Common myeloid progenitor, CD34-positive (primary cell): ENCODE measurements around the gene AP3D1.
A peak's percentile ranks its signal among the peaks of the same experiment; 100 is the strongest.

Source experiments
- CTCF ChIA-PET: fragments of 350-600 bp; sonication (Branson Sonifier 250); formaldehyde crosslinking; loops from one replicate; lab custom pipeline; 2021; ENCODE audit warnings: antibody characterized with exemption; lab: Charles Lee
- POLR2A ChIA-PET: fragments of 350-600 bp; sonication (Branson Sonifier 250); formaldehyde crosslinking; loops from one replicate; lab custom pipeline; 2021; ENCODE audit warnings: antibody characterized with exemption; lab: Charles Lee
- DNase-seq, 3 donors: peaks; one replicate each; pipeline versions ENCODE4 v3.0.0 to v3.0.0-alpha.2; 2013
- H3K27ac ChIP-seq, 2 experiments: 1 replicate in 1 of 2; 2 replicates in 1 of 2; pipeline ENCODE4 v1.7.0; 2013; ENCODE audit warnings: inconsistent platforms in 2 of 2, low read length in 2 of 2, mild to moderate bottlenecking in 2 of 2, low read depth in 1 of 2, moderate library complexity in 1 of 2; ENCODE audit not compliant: severe bottlenecking in 2 of 2, insufficient read depth in 1 of 2, poor library complexity in 1 of 2
- H3K27me3 ChIP-seq, 5 experiments: replicated peaks in 2 of 5; 1 replicate in 3 of 5; 2 replicates in 2 of 5; pipeline versions ENCODE4 v1.6.1 to v1.7.0; 2013; ENCODE audit warnings: low read length in 4 of 5, mild to moderate bottlenecking in 2 of 5, moderate library complexity in 2 of 5, inconsistent platforms in 1 of 5; ENCODE audit not compliant: insufficient read depth in 5 of 5, control insufficient read depth in 4 of 5
- H3K36me3 ChIP-seq, 4 experiments: 1 replicate in 2 of 4; 2 replicates in 2 of 4; pipeline versions ENCODE4 v1.6.1 to v1.7.0; 2013; ENCODE audit warnings: low read length in 3 of 4, control low read depth in 1 of 4, mild to moderate bottlenecking in 1 of 4; ENCODE audit not compliant: control insufficient read depth in 4 of 4, insufficient read depth in 4 of 4
- H3K4me1 ChIP-seq, 4 experiments: 1 replicate in 3 of 4; 2 replicates in 1 of 4; pipeline versions ENCODE4 v1.6.1 to v1.7.1; 2013; ENCODE audit warnings: low read length in 3 of 4, mild to moderate bottlenecking in 3 of 4, control low read depth in 1 of 4, inconsistent platforms in 1 of 4, moderate library complexity in 1 of 4; ENCODE audit not compliant: control insufficient read depth in 4 of 4, insufficient read depth in 4 of 4; ENCODE audit errors: control extremely low read depth in 1 of 4
- H3K4me3 ChIP-seq, 7 experiments: 1 replicate in 4 of 7; 2 replicates in 3 of 7; pipeline versions ENCODE4 v1.5.1 to v1.7.0; 2013; ENCODE audit warnings: mild to moderate bottlenecking in 7 of 7, low read length in 6 of 7, moderate library complexity in 6 of 7, inconsistent platforms in 2 of 7, low read depth in 2 of 7, control low read depth in 1 of 7; ENCODE audit not compliant: insufficient read depth in 4 of 7, control insufficient read depth in 1 of 7; ENCODE audit errors: extremely low read depth in 1 of 7
- H3K9me3 ChIP-seq, 5 experiments: 1 replicate in 4 of 5; 2 replicates in 1 of 5; pipeline versions ENCODE4 v1.6.1 to v1.7.1; 2013; ENCODE audit warnings: low read length in 4 of 5, mild to moderate bottlenecking in 2 of 5, inconsistent platforms in 1 of 5, low read depth in 1 of 5, moderate library complexity in 1 of 5; ENCODE audit not compliant: control insufficient read depth in 4 of 5, insufficient read depth in 2 of 5; ENCODE audit errors: control extremely low read depth in 1 of 5
- WGBS: methylation state at CpG from one replicate; pipeline ENCODE4 v1.1.5; 2013; ENCODE audit not compliant: insufficient coverage; 5-methylcytosine and 5-hydroxymethylcytosine counted together

The AP3D1 gene

GRCh38 chr19:2058570-2059421 is 92.6 kb downstream of the AP3D1 start:
- Histone ChIP-seq H3K27me3 (no peaks in the 10 kb centered on the region), H3K36me3 (no peaks in the 10 kb centered on the region), H3K27ac (peak overlapping the region in 1 of 2 experiments; percentile 95), H3K9me3 (no peaks in the 10 kb centered on the region), H3K4me3 (no peak overlapping the region), H3K4me1 (peaks cover 2 to 71% (median 57%) of the 10 kb centered on the region in 4 experiments)
- POLR2A ChIA-PET = interaction anchor here (1.0 kb wide), 1 partner anchor 16 kb away, joined by 4 read pairs; no protein-coding TSS in a partner anchor
- no peak for DNase-seq
- WGBS = 94% methylated on average over 15 of the region's 27 CpGs
- CTCF ChIA-PET = interaction anchor here (0.9 to 1.7 kb wide), 2 partner anchors 10 to 39 kb away, joined by 3 read pairs; no protein-coding TSS in a partner anchor

GRCh38 chr19:2057484-2058469 is 93.6 kb downstream of the AP3D1 start:
- Histone ChIP-seq H3K4me1 (peaks cover 2 to 70% (median 57%) of the 10 kb centered on the region in 4 experiments), H3K27ac (peak overlapping the region in 1 of 2 experiments; percentile 95), H3K4me3 (no peak overlapping the region), H3K9me3 (no peaks in the 10 kb centered on the region), H3K36me3 (no peaks in the 10 kb centered on the region), H3K27me3 (no peaks in the 10 kb centered on the region)
- POLR2A ChIA-PET = interaction anchor here (1.0 kb wide), 1 partner anchor 15 kb away, joined by 4 read pairs; no protein-coding TSS in a partner anchor
- CTCF ChIA-PET = interaction anchor here (0.9 to 1.7 kb wide), 4 partner anchors 11 to 39 kb away, joined by 3 read pairs; no protein-coding TSS in a partner anchor
- DNase-seq = no peak
- WGBS = 69% methylated on average over 17 of the region's 23 CpGs

- 41% methylated on average over 4 of the region's 5 CpGs for WGBS
- CTCF ChIA-PET = interaction anchor here (1.2 to 1.5 kb wide), 2 partner anchors 15 to 30 kb away, joined by 3 to 4 read pairs; no protein-coding TSS in a partner anchor
- no peak for DNase-seq
- Histone ChIP-seq H3K27ac (no peak overlapping the region), H3K27me3 (no peaks in the 10 kb centered on the region), H3K36me3 (no peaks in the 10 kb centered on the region), H3K9me3 (no peaks in the 10 kb centered on the region), H3K4me1 (peaks cover 2 to 70% (median 58%) of the 10 kb centered on the region in 4 experiments), H3K4me3 (no peak overlapping the region)
- POLR2A ChIA-PET = no interaction called here
Observed at GRCh38 chr19:2056837-2057192, 94.6 kb downstream of the AP3D1 start.

GRCh38 chr19:2055931-2056836 is 95.2 kb downstream of the AP3D1 start:
- no peaks in the 10 kb centered on the region for H3K9me3 ChIP-seq
- 32% methylated on average over 14 of the region's 22 CpGs for WGBS
- H3K4me3 ChIP-seq = peak overlapping the region in 2 of 7 experiments; percentile 36 to 45
- no peaks in the 10 kb centered on the region for H3K36me3 ChIP-seq
- H3K27ac ChIP-seq = peak overlapping the region in 1 of 2 experiments; percentile 76
- H3K4me1 ChIP-seq = peaks cover 2 to 72% (median 60%) of the 10 kb centered on the region in 4 experiments
- POLR2A ChIA-PET = no interaction called here
- CTCF ChIA-PET = interaction anchor here (0.5 to 1.5 kb wide), 3 partner anchors 16 to 164 kb away, joined by 3 to 4 read pairs (median 3); no protein-coding TSS in a partner anchor
- DNase-seq = no peak
- no peaks in the 10 kb centered on the region for H3K27me3 ChIP-seq

- DNase-seq = no peak
- no peak overlapping the region for H3K4me3 ChIP-seq
- no peaks in the 10 kb centered on the region for H3K27me3 ChIP-seq
- 94% methylated on average over 6 of the region's 8 CpGs for WGBS
- peaks cover 0 to 66% (median 52%) of the 10 kb centered on the region in 4 experiments for H3K4me1 ChIP-seq
- CTCF ChIA-PET = interaction anchor here (1.3 to 1.6 kb wide), 2 partner anchors 11 to 35 kb away, joined by 3 to 4 read pairs; no protein-coding TSS in a partner anchor
- POLR2A ChIA-PET = interaction anchor here (0.8 kb wide), 1 partner anchor 17 kb away, joined by 3 read pairs; no protein-coding TSS in a partner anchor
- no peaks in the 10 kb centered on the region for H3K36me3 ChIP-seq
- H3K9me3 ChIP-seq = no peaks in the 10 kb centered on the region
- no peak overlapping the region for H3K27ac ChIP-seq
Observed at GRCh38 chr19:2054763-2055162, 96.6 kb downstream of the AP3D1 start.
